Endothelial cell (in vitro differentiated cells): Measurements from ENCODE around the gene NR3C1. TPM values are rescaled to one million over a fixed set of nuclear protein-coding genes. Genes with fewer than 3 reads are reported as not detected.
"Not testable (repeated sequence)": the region's sequence is repeated elsewhere in the genome, so short reads cannot be mapped to it uniquely, and the experiment has no call there.

Experiments used
- DNase-seq: peaks from one replicate; pipeline ENCODE4 v3.0.0; 2021; ENCODE audit warnings: low spot score
- H3K27ac Mint-ChIP-seq: one replicate; pipeline ENCODE4 v1.8.0; 2021; ENCODE audit warnings: mixed read lengths, inconsistent platforms; ENCODE audit not compliant: unreplicated experiment
- H3K27me3 Mint-ChIP-seq: one replicate; pipeline ENCODE4 v1.8.0; 2021; ENCODE audit warnings: mild to moderate bottlenecking, moderate library complexity, mixed read lengths, inconsistent platforms; ENCODE audit not compliant: unreplicated experiment
- H3K36me3 Mint-ChIP-seq: one replicate; pipeline ENCODE4 v1.8.0; 2021; ENCODE audit warnings: mild to moderate bottlenecking, low read depth, mixed read lengths, inconsistent platforms; ENCODE audit not compliant: unreplicated experiment
- H3K4me1 Mint-ChIP-seq: one replicate; pipeline ENCODE4 v1.8.0; 2021; ENCODE audit warnings: mild to moderate bottlenecking, mixed read lengths, inconsistent platforms; ENCODE audit not compliant: unreplicated experiment
- H3K4me3 Mint-ChIP-seq: one replicate; pipeline ENCODE4 v1.8.0; 2021; ENCODE audit warnings: mild to moderate bottlenecking, mixed read lengths, inconsistent platforms; ENCODE audit not compliant: unreplicated experiment
- H3K9me3 Mint-ChIP-seq: one replicate; pipeline ENCODE4 v1.8.0; 2021; ENCODE audit warnings: mixed read lengths, inconsistent platforms; ENCODE audit not compliant: unreplicated experiment
- CTCF ChIP-seq: fragments of 200-600 bp; sonication (generic); IDR thresholded peaks from one replicate; pipeline ENCODE4 v1.5.0; 2021; ENCODE audit warnings: antibody characterized with exemption; ENCODE audit not compliant: unreplicated experiment
- total RNA-seq: library from RNA; stranded (reverse); fragmentation: NEBNext Ultra II Directional; extraction: Animal tissue kit (Norgen Biotek cat#: 25700); gene quantifications from one replicate; pipeline ENCODE4 v1.2.1, GENCODE V29; 2021; ENCODE audit not compliant: unreplicated experiment

Gene NR3C1
- total RNA-seq, 1 donor from 2014 or later: 9.9 TPM

GRCh38 chr5:143331956-143332355 lies 71.5 kb downstream of the NR3C1 start:
- Mint-ChIP-seq H3K27ac (no peak overlapping the region), H3K36me3 (no peaks in the 10 kb centered on the region), H3K27me3 (no peaks in the 10 kb centered on the region), H3K9me3 (peaks cover 6% of the 10 kb centered on the region), H3K4me1 (no peaks in the 10 kb centered on the region), H3K4me3 (no peak overlapping the region)
- DNase-seq: no peak
- TF ChIP-seq CTCF: no peak

- DNase-seq: no peak
- H3K9me3 Mint-ChIP-seq: peaks cover 6% of the 10 kb centered on the region
- no peaks in the 10 kb centered on the region for H3K36me3 Mint-ChIP-seq
- no peak for TF ChIP-seq CTCF
- H3K27ac Mint-ChIP-seq: no peak overlapping the region
- no peaks in the 10 kb centered on the region for H3K27me3 Mint-ChIP-seq
- H3K4me3 Mint-ChIP-seq: no peak overlapping the region
- no peaks in the 10 kb centered on the region for H3K4me1 Mint-ChIP-seq
Observed at GRCh38 chr5:143329843-143330242, 73.6 kb downstream of the NR3C1 start.

GRCh38 chr5:143328589-143329220 lies 74.8 kb downstream of the NR3C1 start:
- H3K27me3 Mint-ChIP-seq: peaks cover 2% of the 10 kb centered on the region
- TF ChIP-seq CTCF: no peak
- H3K4me3 Mint-ChIP-seq: no peak overlapping the region
- H3K4me1 Mint-ChIP-seq: no peaks in the 10 kb centered on the region
- no peaks in the 10 kb centered on the region for H3K36me3 Mint-ChIP-seq
- peaks cover 6% of the 10 kb centered on the region for H3K9me3 Mint-ChIP-seq
- DNase-seq: no peak
- H3K27ac Mint-ChIP-seq: no peak overlapping the region

GRCh38 chr5:143325086-143325485 lies 78.4 kb downstream of the NR3C1 start:
- H3K27me3 Mint-ChIP-seq, DNase-seq, H3K9me3 Mint-ChIP-seq, H3K4me3 Mint-ChIP-seq, H3K27ac Mint-ChIP-seq, H3K4me1 Mint-ChIP-seq, H3K36me3 Mint-ChIP-seq: not testable (repeated sequence)

GRCh38 chr5:143322931-143323630 lies 80.4 kb downstream of the NR3C1 start:
- H3K27me3 Mint-ChIP-seq, DNase-seq, H3K4me3 Mint-ChIP-seq, H3K36me3 Mint-ChIP-seq, H3K4me1 Mint-ChIP-seq, H3K27ac Mint-ChIP-seq, H3K9me3 Mint-ChIP-seq: not testable (repeated sequence)

- Mint-ChIP-seq H3K4me3 (no peak overlapping the region), H3K36me3 (no peaks in the 10 kb centered on the region), H3K4me1 (no peaks in the 10 kb centered on the region), H3K9me3 (no peaks in the 10 kb centered on the region), H3K27me3 (peaks cover 2% of the 10 kb centered on the region), H3K27ac (no peak overlapping the region)
- DNase-seq: no peak
- no peak for TF ChIP-seq CTCF
Observed at GRCh38 chr5:143322176-143322575, 81.3 kb downstream of the NR3C1 start.
